Fibroblast of lung (primary cell): ENCODE results near the gene DRC3. TPM values are rescaled to one million over a fixed set of nuclear protein-coding genes. Genes with fewer than 3 reads are reported as not detected.

Source experiments
- DNase-seq, 2 donors: peaks; one replicate each; pipeline versions ENCODE4 v3.0.0 to v3.0.0-alpha.2; 2010; ENCODE audit warnings: low read depth in 2 of 2
- H2AFZ ChIP-seq: 2 replicates; pipeline ENCODE4 v1.5.1; 2012; ENCODE audit warnings: low read length, control low read depth, inconsistent platforms
- H3K27ac ChIP-seq: 2 replicates; pipeline ENCODE4 v1.5.1; 2011; ENCODE audit warnings: low read length, control low read depth; ENCODE audit not compliant: insufficient read depth
- H3K27me3 ChIP-seq: 2 replicates; pipeline ENCODE4 v1.5.1; 2011; ENCODE audit warnings: mild to moderate bottlenecking, low read length; ENCODE audit not compliant: control insufficient read depth, insufficient read depth
- H3K36me3 ChIP-seq: 2 replicates; pipeline ENCODE4 v1.5.1; 2011; ENCODE audit warnings: low read length; ENCODE audit not compliant: control insufficient read depth, insufficient read depth
- H3K4me1 ChIP-seq: 2 replicates; pipeline ENCODE4 v1.5.1; 2011; ENCODE audit warnings: low read length; ENCODE audit not compliant: control insufficient read depth, insufficient read depth; ENCODE audit errors: extremely low read depth
- H3K4me2 ChIP-seq: 2 replicates; pipeline ENCODE4 v1.5.1; 2011; ENCODE audit warnings: low read length, control low read depth; ENCODE audit not compliant: insufficient read depth; ENCODE audit errors: extremely low read depth
- H3K4me3 ChIP-seq, 4 experiments: fragments of 200-600 bp in 1 of 4; sonication (generic) in 1 of 4; replicated peaks in 1 of 4; 2 replicates each; pipeline ENCODE4 v1.5.1; 2011 to 2016; ENCODE audit warnings: low read length in 4 of 4, low read depth in 3 of 4, mild to moderate bottlenecking in 3 of 4, control low read depth in 2 of 4, inconsistent platforms in 1 of 4, mixed read lengths in 1 of 4; ENCODE audit not compliant: insufficient read depth in 1 of 4; ENCODE audit errors: control extremely low read depth in 1 of 4
- H3K79me2 ChIP-seq: 2 replicates; pipeline ENCODE4 v1.5.1; 2012; ENCODE audit warnings: mild to moderate bottlenecking, low read length, inconsistent platforms; ENCODE audit not compliant: control insufficient read depth, insufficient read depth
- H3K9ac ChIP-seq: 2 replicates; pipeline ENCODE4 v1.5.1; 2011; ENCODE audit warnings: mild to moderate bottlenecking, low read length, control low read depth; ENCODE audit not compliant: insufficient read depth
- H3K9me3 ChIP-seq: 2 replicates; pipeline ENCODE4 v1.5.1; 2012; ENCODE audit warnings: low read depth, low read length; ENCODE audit not compliant: control insufficient read depth, insufficient read depth
- H4K20me1 ChIP-seq: 2 replicates; pipeline ENCODE4 v1.5.1; 2011; ENCODE audit warnings: low read length; ENCODE audit not compliant: control insufficient read depth, insufficient read depth; ENCODE audit errors: extremely low read depth
- EZH2 ChIP-seq: IDR thresholded peaks from 2 replicates; pipeline ENCODE4 v1.5.1; 2012; ENCODE audit warnings: low read length, control low read depth, mild to moderate bottlenecking; ENCODE audit errors: missing control alignments
- polyA plus RNA-seq, 2 donors: library from polyadenylated mRNA; depleted of rRNA in 1 of 2; stranded (reverse) in 1 of 2; unstranded in 1 of 2; fragments of >200 nt; gene quantifications; 2 replicates each; pipeline ENCODE4 v1.2.1, GENCODE V29; 2011 to 2012; ENCODE audit warnings: missing spikeins in 1 of 2
- total RNA-seq: library from RNA; depleted of rRNA; stranded (reverse); fragments of >200 nt; gene quantifications from 2 replicates; pipeline ENCODE4 v1.2.1, GENCODE V29; 2014
- TF ChIP-seq, protein P1 (sequence below), 2 donors: IDR thresholded peaks in 1 of 2; conservative IDR thresholded peaks in 1 of 2; 1 replicate in 1 of 2; 2 replicates in 1 of 2; pipeline ENCODE4 v1.5.1; 2011 to 2012; ENCODE audit warnings: low read length in 2 of 2, control low read depth in 1 of 2, inconsistent platforms in 1 of 2, low read depth in 1 of 2, mild to moderate bottlenecking in 1 of 2

The DRC3 gene
- total and polyA plus RNA-seq, 2 donors (not counting 1 experiment from before 2014, with no cell fraction given), result 0.33 to 0.37 TPM

DNA sequence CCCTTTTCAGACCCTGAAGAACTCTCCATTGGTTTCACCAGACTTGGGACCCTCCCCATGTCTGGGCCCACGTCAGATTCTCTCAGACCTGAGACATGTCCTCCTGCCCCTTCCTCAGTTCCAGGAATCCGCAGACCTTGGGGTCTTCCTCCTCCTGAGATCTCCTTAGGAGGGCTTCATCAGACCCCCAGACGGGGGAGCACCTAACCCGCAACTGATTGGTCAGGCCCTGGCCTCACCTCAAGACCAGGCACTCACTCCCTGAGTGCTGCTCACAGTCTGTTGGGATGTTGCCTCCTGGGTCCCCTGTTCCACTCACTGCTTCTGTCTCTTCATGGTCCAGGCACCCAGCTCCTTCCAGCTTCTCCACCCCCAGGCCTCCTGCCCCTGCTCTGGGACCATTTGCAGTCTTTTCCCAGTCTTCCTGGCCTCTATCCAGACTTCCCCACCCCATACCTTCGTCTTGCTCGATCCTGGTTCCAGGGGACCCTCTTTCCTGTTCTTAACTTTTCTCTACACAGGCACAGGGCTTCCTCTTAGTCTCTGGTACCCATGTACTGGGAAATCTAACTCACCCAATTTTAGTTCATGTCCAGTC, 67.7 kb downstream of the DRC3 start:
- TF ChIP-seq EZH2, result no peak
- TF ChIP-seq, protein P1, sequence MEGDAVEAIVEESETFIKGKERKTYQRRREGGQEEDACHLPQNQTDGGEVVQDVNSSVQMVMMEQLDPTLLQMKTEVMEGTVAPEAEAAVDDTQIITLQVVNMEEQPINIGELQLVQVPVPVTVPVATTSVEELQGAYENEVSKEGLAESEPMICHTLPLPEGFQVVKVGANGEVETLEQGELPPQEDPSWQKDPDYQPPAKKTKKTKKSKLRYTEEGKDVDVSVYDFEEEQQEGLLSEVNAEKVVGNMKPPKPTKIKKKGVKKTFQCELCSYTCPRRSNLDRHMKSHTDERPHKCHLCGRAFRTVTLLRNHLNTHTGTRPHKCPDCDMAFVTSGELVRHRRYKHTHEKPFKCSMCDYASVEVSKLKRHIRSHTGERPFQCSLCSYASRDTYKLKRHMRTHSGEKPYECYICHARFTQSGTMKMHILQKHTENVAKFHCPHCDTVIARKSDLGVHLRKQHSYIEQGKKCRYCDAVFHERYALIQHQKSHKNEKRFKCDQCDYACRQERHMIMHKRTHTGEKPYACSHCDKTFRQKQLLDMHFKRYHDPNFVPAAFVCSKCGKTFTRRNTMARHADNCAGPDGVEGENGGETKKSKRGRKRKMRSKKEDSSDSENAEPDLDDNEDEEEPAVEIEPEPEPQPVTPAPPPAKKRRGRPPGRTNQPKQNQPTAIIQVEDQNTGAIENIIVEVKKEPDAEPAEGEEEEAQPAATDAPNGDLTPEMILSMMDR (conservative IDR thresholded peaks at IDR 0.05 in 1 of 2, IDR thresholded peaks at IDR 0.05 in 1 of 2; ENCODE audit: low read depth in 1 of 2, low read length in 2 of 2), result no peak

DNA sequence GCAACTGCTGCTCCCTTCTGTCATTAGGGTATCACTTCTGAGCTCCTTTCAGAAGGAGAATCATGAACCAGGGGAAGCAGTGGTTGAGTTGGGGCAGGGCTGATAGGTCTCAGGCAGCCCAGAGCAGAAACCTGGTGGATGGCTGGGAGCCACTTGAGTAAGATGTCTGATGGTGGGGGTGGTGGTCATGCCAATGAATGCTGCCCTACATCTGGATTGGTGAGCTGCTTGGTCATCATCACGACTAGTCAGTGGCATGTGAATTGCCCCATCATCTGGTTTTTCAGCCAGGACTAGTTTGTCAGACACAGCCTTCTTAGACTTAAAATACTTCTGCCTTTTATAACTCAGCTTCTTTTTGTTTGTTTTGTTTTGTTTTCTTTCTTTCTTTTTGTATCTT, 69.1 kb downstream of the DRC3 start:
- peak; percentile 29 to 43 for DNase-seq
- Histone ChIP-seq H3K36me3 (peaks cover 2% of the 10 kb centered on the region), H3K79me2 (peaks cover 11% of the 10 kb centered on the region), H3K4me3 (peak overlapping the region in 1 of 4 experiments; percentile 83), H3K4me1 (peaks cover 15% of the 10 kb centered on the region), H3K9me3 (no peaks in the 10 kb centered on the region), H3K27ac (no peak overlapping the region), H3K4me2 (peak overlapping the region; percentile 32), H4K20me1 (no peaks in the 10 kb centered on the region), H3K9ac (no peak overlapping the region), H3K27me3 (no peaks in the 10 kb centered on the region), H2AFZ (no peak overlapping the region)
- no peak for TF ChIP-seq EZH2
- TF ChIP-seq, protein P1 (conservative IDR thresholded peaks at IDR 0.05 in 1 of 2, IDR thresholded peaks at IDR 0.05 in 1 of 2; ENCODE audit: low read depth in 1 of 2, low read length in 2 of 2), result no peak

More for the DNA sequence above, 67.7 kb downstream of the DRC3 start:
- DNase-seq, result no peak
- Histone ChIP-seq H3K4me1 (peaks cover 15% of the 10 kb centered on the region), H2AFZ (no peak overlapping the region), H3K9ac (peak overlapping the region; percentile 74), H3K79me2 (peaks cover 11% of the 10 kb centered on the region), H3K4me2 (peak overlapping the region; percentile 90), H3K27ac (peak overlapping the region; percentile 48), H4K20me1 (no peaks in the 10 kb centered on the region), H3K4me3 (peak overlapping the region; percentile 69 to 83 (median 75)), H3K27me3 (no peaks in the 10 kb centered on the region), H3K36me3 (peaks cover 2% of the 10 kb centered on the region), H3K9me3 (no peaks in the 10 kb centered on the region)

DNA sequence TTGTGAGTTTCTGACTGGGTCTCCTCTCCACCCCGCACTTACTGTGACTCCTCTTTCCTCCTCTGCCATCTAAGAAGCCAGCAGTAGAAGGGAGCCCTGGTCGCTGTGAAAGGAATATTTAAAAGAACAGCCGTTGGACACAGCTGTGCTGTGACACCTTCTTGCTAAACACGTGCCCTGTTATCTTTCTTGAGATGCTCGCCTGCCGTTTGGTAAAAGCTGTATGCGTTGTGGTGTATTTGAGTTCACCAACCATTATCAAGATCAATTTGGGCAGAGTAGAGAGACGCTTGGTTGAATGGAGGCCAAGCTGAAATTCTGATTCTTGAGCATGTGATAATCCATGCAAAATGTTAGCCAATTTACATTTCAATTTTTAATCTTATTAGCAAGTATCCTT, 70.3 kb downstream of the DRC3 start:
- Histone ChIP-seq H3K9ac (no peak overlapping the region), H2AFZ (no peak overlapping the region), H3K4me1 (peaks cover 11% of the 10 kb centered on the region), H3K27ac (no peak overlapping the region), H3K36me3 (peaks cover 2% of the 10 kb centered on the region), H3K79me2 (peaks cover 6% of the 10 kb centered on the region), H3K4me2 (no peak overlapping the region), H4K20me1 (no peaks in the 10 kb centered on the region), H3K27me3 (no peaks in the 10 kb centered on the region), H3K9me3 (no peaks in the 10 kb centered on the region), H3K4me3 (no peak overlapping the region)
- TF ChIP-seq EZH2, result no peak
- TF ChIP-seq, protein P1 (conservative IDR thresholded peaks at IDR 0.05 in 1 of 2, IDR thresholded peaks at IDR 0.05 in 1 of 2; ENCODE audit: low read depth in 1 of 2, low read length in 2 of 2), result no peak
- DNase-seq, result no peak
